Thyroid gland (tissue), 4 donors: Measurements from ENCODE around the gene ZNF302. TPM values are rescaled to one million over a fixed set of nuclear protein-coding genes. Genes with fewer than 3 reads are reported as not detected.
A peak's percentile ranks its signal among the peaks of the same experiment; 100 is the strongest.
"Not testable (repeated sequence)": the region's sequence is repeated elsewhere in the genome, so short reads cannot be mapped to it uniquely, and the experiment has no call there.

Source experiments
- DNase-seq, 2 donors: peaks; one replicate each; pipeline ENCODE4 v3.0.0-alpha.2; 2019
- H3K27ac ChIP-seq, 3 donors: fragments of 200-600 bp; sonication (generic); 1 replicate in 2 of 3; 2 replicates in 1 of 3; pipeline ENCODE4 v1.5.1; 2016 to 2019; ENCODE audit warnings: mild to moderate bottlenecking in 1 of 3, moderate library complexity in 1 of 3
- H3K27me3 ChIP-seq: fragments of 200-600 bp; sonication (generic); one replicate; pipeline ENCODE4 v1.5.1; 2019
- H3K36me3 ChIP-seq, 2 donors: fragments of 200-600 bp; sonication (generic); one replicate each; pipeline ENCODE4 v1.5.1; 2016 to 2019
- H3K4me1 ChIP-seq, 2 donors: fragments of 200-600 bp; sonication (generic); one replicate each; pipeline ENCODE4 v1.5.1; 2017 to 2019
- H3K4me3 ChIP-seq, 3 donors: fragments of 200-600 bp; sonication (generic); replicated peaks in 1 of 3; 1 replicate in 2 of 3; 2 replicates in 1 of 3; pipeline ENCODE4 v1.5.1; 2016; ENCODE audit warnings: mild to moderate bottlenecking in 1 of 3
- H3K9me3 ChIP-seq: fragments of 200-600 bp; sonication (generic); one replicate; pipeline ENCODE4 v1.5.1; 2017
- CTCF ChIP-seq, 6 experiments: fragments of 200-600 bp in 3 of 6; fragments of 450-650 bp in 3 of 6; sonication (generic) in 3 of 6; IDR thresholded peaks; one replicate each; pipeline ENCODE4 v1.5.1; 2016 to 2019; ENCODE audit warnings: antibody characterized with exemption in 6 of 6, mild to moderate bottlenecking in 2 of 6, inconsistent platforms in 1 of 6, moderate library complexity in 1 of 6
- POLR2A ChIP-seq, 2 donors: fragments of 450-650 bp; IDR thresholded peaks; one replicate each; pipeline ENCODE4 v1.6.1; 2017; ENCODE audit warnings: antibody characterized with exemption in 2 of 2, mild to moderate bottlenecking in 2 of 2, moderate library complexity in 1 of 2
- WGBS, 2 donors: methylation state at CpG; one replicate each; pipeline ENCODE4 v1.1.5; 2017; 5-methylcytosine and 5-hydroxymethylcytosine counted together
- intact Hi-C: fragments of 100-400 bp; cut with DNase I; formaldehyde crosslinking; loops from one replicate; pipeline ENCODE4 v1.15.1; 2023
- total RNA-seq, 4 donors: library from RNA; depleted of rRNA; stranded (reverse); fragments of >200 nt; gene quantifications; one replicate each; pipeline ENCODE4 v1.2.3, GENCODE V29; 2016

ZNF302 gene
- total RNA-seq, 4 donors from 2014 or later, result 33.5 to 60.8 (median 47.9) TPM

- H3K4me3 ChIP-seq, result peak overlapping the region; percentile 28 to 83 (median 80)
- H3K4me1 ChIP-seq, result peaks cover 15 to 25% of the 10 kb centered on the region in 2 donors
- no peak for TF ChIP-seq POLR2A (IDR thresholded peaks at IDR 0.05)
- TF ChIP-seq CTCF (IDR thresholded peaks at IDR 0.05), result no peak
- no peaks in the 10 kb centered on the region for H3K27me3 ChIP-seq
- no peaks in the 10 kb centered on the region for H3K9me3 ChIP-seq
- intact Hi-C loops, result no loop called here
- DNase-seq, result no peak
- H3K36me3 ChIP-seq, result peaks cover 24 to 33% of the 10 kb centered on the region in 2 donors
- WGBS, 2 donors, result 3 to 10% methylated on average over 20 of the region's 20 CpGs
- peak overlapping the region; percentile 92 to 95 (median 94) for H3K27ac ChIP-seq
Measured at GRCh38 chr19:34678085-34678412, 571 bp downstream of the ZNF302 start.

GRCh38 chr19:34678421-34678820, 943 bp downstream of the ZNF302 start:
- WGBS, 2 donors, result 36 to 56% methylated on average over 10 of the region's 10 CpGs
- Histone ChIP-seq H3K4me1 (peaks cover 15 to 25% of the 10 kb centered on the region in 2 donors), H3K36me3 (peaks cover 28 to 37% of the 10 kb centered on the region in 2 donors), H3K27me3 (no peaks in the 10 kb centered on the region), H3K27ac (peak overlapping the region in 1 of 3 donors; percentile 94), H3K4me3 (peak overlapping the region in 2 of 3 donors; percentile 80 to 83), H3K9me3 (no peaks in the 10 kb centered on the region)
- DNase-seq, result no peak
- intact Hi-C loops, result no loop called here
- TF ChIP-seq CTCF (IDR thresholded peaks at IDR 0.05), result no peak

- DNase-seq, result no peak
- Histone ChIP-seq H3K4me1 (peaks cover 13 to 20% of the 10 kb centered on the region in 2 donors), H3K27ac (no peak overlapping the region), H3K27me3 (no peaks in the 10 kb centered on the region), H3K4me3 (no peak overlapping the region), H3K9me3 (no peaks in the 10 kb centered on the region), H3K36me3 (peaks cover 40 to 47% of the 10 kb centered on the region in 2 donors)
- intact Hi-C loops, result no loop called here
- WGBS, 2 donors, result 97% methylated on average over 9 of the region's 9 CpGs
- no peak for TF ChIP-seq POLR2A (IDR thresholded peaks at IDR 0.05)
- no peak for TF ChIP-seq CTCF (IDR thresholded peaks at IDR 0.05)
Measured at GRCh38 chr19:34681478-34681877, 4.0 kb downstream of the ZNF302 start.

GRCh38 chr19:34685266-34685665, 7.8 kb downstream of the ZNF302 start:
- not testable (repeated sequence) for H3K9me3 ChIP-seq
- 92 to 96% methylated on average over 5 of the region's 5 CpGs for WGBS, 2 donors

GRCh38 chr19:34686455-34686854, 9.0 kb downstream of the ZNF302 start:
- no peaks in the 10 kb centered on the region for H3K4me1 ChIP-seq
- 88 to 91% methylated on average over 5 of the region's 5 CpGs for WGBS, 2 donors
- H3K4me3 ChIP-seq, result no peak overlapping the region
- peaks cover 24 to 30% of the 10 kb centered on the region in 2 donors for H3K36me3 ChIP-seq
- H3K27ac ChIP-seq, result no peak overlapping the region
- H3K27me3 ChIP-seq, result no peaks in the 10 kb centered on the region
- H3K9me3 ChIP-seq, result no peaks in the 10 kb centered on the region
- no peak for DNase-seq
- TF ChIP-seq POLR2A (IDR thresholded peaks at IDR 0.05) (no peak), CTCF (IDR thresholded peaks at IDR 0.05) (no peak)
- intact Hi-C loops, result no loop called here

More at GRCh38 chr19:34685266-34685665, 7.8 kb downstream of the ZNF302 start:
- H3K4me1 ChIP-seq, H3K27me3 ChIP-seq, H3K27ac ChIP-seq, DNase-seq, intact Hi-C loops, H3K4me3 ChIP-seq: not testable (repeated sequence)
- peaks cover 32 to 35% of the 10 kb centered on the region in 2 donors for H3K36me3 ChIP-seq

- no peak for DNase-seq
- intact Hi-C loops, result no loop called here
- Histone ChIP-seq H3K9me3 (no peaks in the 10 kb centered on the region), H3K4me1 (no peaks in the 10 kb centered on the region), H3K27ac (no peak overlapping the region), H3K27me3 (no peaks in the 10 kb centered on the region), H3K36me3 (peaks cover 19 to 21% of the 10 kb centered on the region in 2 donors), H3K4me3 (no peak overlapping the region)
- WGBS, 2 donors, result 58 to 94% methylated on average over 2 of the region's 2 CpGs
- TF ChIP-seq POLR2A (IDR thresholded peaks at IDR 0.05) (no peak), CTCF (IDR thresholded peaks at IDR 0.05) (no peak)
Measured at GRCh38 chr19:34687348-34687747, 9.9 kb downstream of the ZNF302 start.
